ENCODE data around the gene HOXD3. TPM values are rescaled to one million over a fixed set of nuclear protein-coding genes. Genes with fewer than 3 reads are reported as not detected.

Gene HOXD3
- total and polyA plus RNA-seq, 4 donors, result not detected

- Histone ChIP-seq H3K4me1 (ENCODE audit: control insufficient read depth in 4 of 4, insufficient read depth in 4 of 4, low read length in 3 of 4) (peaks cover 0 to 16% (median 9%) of the 10 kb centered on the region in 4 donors), H3K36me3 (ENCODE audit: control insufficient read depth in 4 of 4, insufficient read depth in 3 of 4, low read depth in 1 of 4, low read length in 3 of 4) (no peaks in the 10 kb centered on the region), H3K4me3 (ENCODE audit: low read depth in 1 of 3, low read length in 3 of 3) (no peak overlapping the region), H3K9ac (ENCODE audit: low read depth in 1 of 2, low read length in 2 of 2) (no peak overlapping the region), H3K27me3 (ENCODE audit: control insufficient read depth in 4 of 4, insufficient read depth in 4 of 4, low read length in 3 of 4) (peaks cover 8 to 40% (median 31%) of the 10 kb centered on the region in 4 donors), H3K9me3 (ENCODE audit: control insufficient read depth in 4 of 4, low read length in 3 of 4) (peaks cover 0 to 10% (median 0%) of the 10 kb centered on the region in 4 donors), H3K27ac (ENCODE audit: low read depth in 1 of 2, low read length in 2 of 2) (no peak overlapping the region)
- no peak for DNase-seq (ENCODE audit: low spot score)
- TF ChIP-seq RAD21 (IDR thresholded peaks at IDR 0.05), result no peak
- TF ChIP-seq YY1 (IDR thresholded peaks at IDR 0.05), result no peak
- 11% methylated on average over 47 of the region's 47 CpGs for WGBS
These were observed 18.0 kb downstream of the HOXD3 start for GRCh38 chr2:176174824-176175708.

DNA sequence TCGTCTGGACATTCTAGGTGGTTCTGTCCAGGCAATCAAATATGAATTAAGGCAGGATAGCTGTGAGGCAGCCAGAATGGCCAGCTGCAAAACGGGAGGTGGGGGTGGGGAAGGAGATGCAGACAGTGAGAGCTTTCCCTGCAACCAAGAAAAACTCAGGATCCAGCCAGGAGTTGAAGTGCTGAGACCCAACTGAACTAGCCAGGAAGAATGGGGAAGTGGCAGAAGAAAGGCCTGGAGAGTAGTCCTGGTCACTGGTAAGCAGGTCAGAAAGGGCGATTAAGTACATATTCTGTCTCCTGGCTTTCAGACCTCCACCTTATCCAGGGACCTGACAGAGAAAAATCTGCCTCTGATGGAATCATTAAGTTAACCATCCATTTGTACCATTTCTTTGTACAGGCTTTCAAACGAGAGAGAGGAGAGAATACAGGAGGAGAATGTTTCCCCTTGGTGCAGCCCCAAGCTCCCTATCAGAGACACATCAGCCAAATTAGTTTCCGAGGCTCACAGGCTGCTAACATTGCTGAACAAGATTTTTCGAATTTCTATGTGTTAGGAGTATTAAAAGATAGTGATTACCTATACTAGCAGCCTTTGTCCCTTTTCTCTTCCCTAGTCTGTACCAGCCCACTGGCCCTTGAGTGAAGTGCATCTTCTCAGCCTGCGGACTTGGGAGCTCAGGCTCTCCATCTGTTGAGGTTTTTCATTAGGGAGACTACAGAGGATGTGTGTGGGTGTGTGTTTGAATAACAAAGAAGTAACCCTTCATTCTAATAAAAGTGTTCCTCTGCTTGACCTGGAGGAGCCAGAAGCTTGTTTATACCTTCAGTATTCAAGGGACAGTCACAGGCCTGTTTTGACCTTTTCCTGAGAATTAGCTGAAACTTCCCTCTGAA is 18.9 kb downstream of the HOXD3 start:
- Histone ChIP-seq H3K27me3 (ENCODE audit: control insufficient read depth in 4 of 4, insufficient read depth in 4 of 4, low read length in 3 of 4) (peaks cover 8 to 41% (median 29%) of the 10 kb centered on the region in 4 donors), H3K4me3 (ENCODE audit: low read depth in 1 of 3, low read length in 3 of 3) (no peak overlapping the region), H3K36me3 (ENCODE audit: control insufficient read depth in 4 of 4, insufficient read depth in 3 of 4, low read depth in 1 of 4, low read length in 3 of 4) (no peaks in the 10 kb centered on the region), H3K4me1 (ENCODE audit: control insufficient read depth in 4 of 4, insufficient read depth in 4 of 4, low read length in 3 of 4) (peaks cover 0 to 16% (median 9%) of the 10 kb centered on the region in 4 donors), H3K9ac (ENCODE audit: low read depth in 1 of 2, low read length in 2 of 2) (no peak overlapping the region), H3K27ac (ENCODE audit: low read depth in 1 of 2, low read length in 2 of 2) (no peak overlapping the region), H3K9me3 (ENCODE audit: control insufficient read depth in 4 of 4, low read length in 3 of 4) (peaks cover 0 to 10% (median 0%) of the 10 kb centered on the region in 4 donors)
- 64% methylated on average over 7 of the region's 7 CpGs for WGBS
- TF ChIP-seq HNF4A (conservative IDR thresholded peaks at IDR 0.05), result no peak
- TF ChIP-seq JUND (IDR thresholded peaks at IDR 0.05), result no peak
- no peak for TF ChIP-seq CTCF (IDR thresholded peaks at IDR 0.05; ENCODE audit: low read depth, low read length, missing input control)
- TF ChIP-seq, protein P1, sequence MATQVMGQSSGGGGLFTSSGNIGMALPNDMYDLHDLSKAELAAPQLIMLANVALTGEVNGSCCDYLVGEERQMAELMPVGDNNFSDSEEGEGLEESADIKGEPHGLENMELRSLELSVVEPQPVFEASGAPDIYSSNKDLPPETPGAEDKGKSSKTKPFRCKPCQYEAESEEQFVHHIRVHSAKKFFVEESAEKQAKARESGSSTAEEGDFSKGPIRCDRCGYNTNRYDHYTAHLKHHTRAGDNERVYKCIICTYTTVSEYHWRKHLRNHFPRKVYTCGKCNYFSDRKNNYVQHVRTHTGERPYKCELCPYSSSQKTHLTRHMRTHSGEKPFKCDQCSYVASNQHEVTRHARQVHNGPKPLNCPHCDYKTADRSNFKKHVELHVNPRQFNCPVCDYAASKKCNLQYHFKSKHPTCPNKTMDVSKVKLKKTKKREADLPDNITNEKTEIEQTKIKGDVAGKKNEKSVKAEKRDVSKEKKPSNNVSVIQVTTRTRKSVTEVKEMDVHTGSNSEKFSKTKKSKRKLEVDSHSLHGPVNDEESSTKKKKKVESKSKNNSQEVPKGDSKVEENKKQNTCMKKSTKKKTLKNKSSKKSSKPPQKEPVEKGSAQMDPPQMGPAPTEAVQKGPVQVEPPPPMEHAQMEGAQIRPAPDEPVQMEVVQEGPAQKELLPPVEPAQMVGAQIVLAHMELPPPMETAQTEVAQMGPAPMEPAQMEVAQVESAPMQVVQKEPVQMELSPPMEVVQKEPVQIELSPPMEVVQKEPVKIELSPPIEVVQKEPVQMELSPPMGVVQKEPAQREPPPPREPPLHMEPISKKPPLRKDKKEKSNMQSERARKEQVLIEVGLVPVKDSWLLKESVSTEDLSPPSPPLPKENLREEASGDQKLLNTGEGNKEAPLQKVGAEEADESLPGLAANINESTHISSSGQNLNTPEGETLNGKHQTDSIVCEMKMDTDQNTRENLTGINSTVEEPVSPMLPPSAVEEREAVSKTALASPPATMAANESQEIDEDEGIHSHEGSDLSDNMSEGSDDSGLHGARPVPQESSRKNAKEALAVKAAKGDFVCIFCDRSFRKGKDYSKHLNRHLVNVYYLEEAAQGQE (IDR thresholded peaks at IDR 0.05), result no peak
- no peak for TF ChIP-seq FOXA2 (IDR thresholded peaks at IDR 0.05)
- TF ChIP-seq SP1 (IDR thresholded peaks at IDR 0.05), result no peak
- DNase-seq (ENCODE audit: low spot score), result no peak

DNA sequence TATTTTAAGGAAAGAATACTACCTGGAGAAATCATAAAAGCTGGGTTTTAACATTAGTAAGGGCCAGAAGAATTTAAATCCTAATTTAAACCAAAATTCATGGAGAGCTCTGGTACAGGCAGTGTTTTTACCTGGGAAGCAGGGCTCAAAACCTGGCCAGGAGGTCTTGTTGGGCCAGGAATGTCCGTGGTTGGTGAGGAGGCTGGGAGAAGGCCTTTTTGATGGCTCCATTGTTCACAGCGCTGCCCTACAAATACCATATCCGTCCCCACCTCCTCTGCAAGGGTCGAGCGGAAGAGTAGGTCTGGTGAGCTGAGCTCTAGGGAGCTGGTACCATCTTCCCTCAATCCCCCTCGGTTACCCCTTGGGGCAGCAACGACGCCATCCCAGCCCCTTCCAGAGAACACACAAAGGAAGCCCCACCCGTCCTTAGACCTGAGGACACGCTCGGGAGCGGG is 20.5 kb downstream of the HOXD3 start:
- WGBS, result 14% methylated on average over 12 of the region's 12 CpGs
- Histone ChIP-seq H3K36me3 (ENCODE audit: control insufficient read depth in 4 of 4, insufficient read depth in 3 of 4, low read depth in 1 of 4, low read length in 3 of 4) (no peaks in the 10 kb centered on the region), H3K4me1 (ENCODE audit: control insufficient read depth in 4 of 4, insufficient read depth in 4 of 4, low read length in 3 of 4) (peaks cover 0 to 10% (median 4%) of the 10 kb centered on the region in 4 donors), H3K27me3 (ENCODE audit: control insufficient read depth in 4 of 4, insufficient read depth in 4 of 4, low read length in 3 of 4) (peaks cover 8 to 39% (median 23%) of the 10 kb centered on the region in 4 donors), H3K27ac (ENCODE audit: low read depth in 1 of 2, low read length in 2 of 2) (no peak overlapping the region), H3K9me3 (ENCODE audit: control insufficient read depth in 4 of 4, low read length in 3 of 4) (no peaks in the 10 kb centered on the region), H3K4me3 (ENCODE audit: low read depth in 1 of 3, low read length in 3 of 3) (peak overlapping the region in 1 of 3 donors; percentile 24), H3K9ac (ENCODE audit: low read depth in 1 of 2, low read length in 2 of 2) (no peak overlapping the region)
- DNase-seq (ENCODE audit: low spot score), result no peak
- no peak for TF ChIP-seq RXRA (IDR thresholded peaks at IDR 0.05)
- TF ChIP-seq RAD21 (IDR thresholded peaks at IDR 0.05), result no peak
- no peak for TF ChIP-seq HNF4G (IDR thresholded peaks at IDR 0.05)
- no peak for TF ChIP-seq YY1 (IDR thresholded peaks at IDR 0.05)
- TF ChIP-seq HNF4A (conservative IDR thresholded peaks at IDR 0.05), result no peak
- no peak for TF ChIP-seq MAX (IDR thresholded peaks at IDR 0.05)
- no peak for TF ChIP-seq NR2F2 (IDR thresholded peaks at IDR 0.05)
- no peak for TF ChIP-seq FOXA1 (IDR thresholded peaks at IDR 0.05)
- TF ChIP-seq CTCF (IDR thresholded peaks at IDR 0.05; ENCODE audit: low read depth, low read length, missing input control), result no peak
- no peak for TF ChIP-seq GABPA (IDR thresholded peaks at IDR 0.05 in 1 of 2, conservative IDR thresholded peaks at IDR 0.05 in 1 of 2)
- TF ChIP-seq EGR1 (IDR thresholded peaks at IDR 0.05; ENCODE audit: low read depth in 2 of 2), result no peak

Data from liver (tissue), 9 donors.